NB4 (cell line): ENCODE data around the gene CD244.

Source experiments
- TF ChIP-seq, protein P1 (sequence below): IDR thresholded peaks from 2 replicates; pipeline ENCODE4 v1.6.1; 2011; ENCODE audit warnings: low read depth, low read length
- TF ChIP-seq, protein P2 (sequence below): IDR thresholded peaks from one replicate; pipeline ENCODE4 v1.5.1; 2012; ENCODE audit warnings: low read depth, low read length

DNA sequence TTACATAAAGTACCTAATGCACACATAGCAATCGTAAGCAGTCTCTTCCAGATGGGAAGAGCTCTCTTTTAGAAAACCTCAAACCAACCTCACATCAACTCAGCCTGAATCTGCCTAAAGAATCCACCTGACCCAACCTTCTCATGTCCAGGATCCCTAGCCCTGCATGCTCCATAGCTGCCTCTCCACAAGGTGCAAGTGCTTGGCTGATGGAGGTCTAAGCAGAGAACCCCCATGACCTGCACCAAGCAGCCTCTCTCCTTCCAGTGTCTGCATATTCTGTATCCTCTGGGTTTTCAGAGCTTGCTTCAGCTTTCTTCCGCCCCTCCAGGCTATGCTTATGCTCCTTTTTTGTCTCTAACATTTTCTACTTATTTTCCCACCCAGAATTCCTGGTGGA, 64.2 kb downstream of the CD244 start:
- TF ChIP-seq, protein P1, sequence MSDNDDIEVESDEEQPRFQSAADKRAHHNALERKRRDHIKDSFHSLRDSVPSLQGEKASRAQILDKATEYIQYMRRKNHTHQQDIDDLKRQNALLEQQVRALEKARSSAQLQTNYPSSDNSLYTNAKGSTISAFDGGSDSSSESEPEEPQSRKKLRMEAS, result no peak
- TF ChIP-seq, protein P2, sequence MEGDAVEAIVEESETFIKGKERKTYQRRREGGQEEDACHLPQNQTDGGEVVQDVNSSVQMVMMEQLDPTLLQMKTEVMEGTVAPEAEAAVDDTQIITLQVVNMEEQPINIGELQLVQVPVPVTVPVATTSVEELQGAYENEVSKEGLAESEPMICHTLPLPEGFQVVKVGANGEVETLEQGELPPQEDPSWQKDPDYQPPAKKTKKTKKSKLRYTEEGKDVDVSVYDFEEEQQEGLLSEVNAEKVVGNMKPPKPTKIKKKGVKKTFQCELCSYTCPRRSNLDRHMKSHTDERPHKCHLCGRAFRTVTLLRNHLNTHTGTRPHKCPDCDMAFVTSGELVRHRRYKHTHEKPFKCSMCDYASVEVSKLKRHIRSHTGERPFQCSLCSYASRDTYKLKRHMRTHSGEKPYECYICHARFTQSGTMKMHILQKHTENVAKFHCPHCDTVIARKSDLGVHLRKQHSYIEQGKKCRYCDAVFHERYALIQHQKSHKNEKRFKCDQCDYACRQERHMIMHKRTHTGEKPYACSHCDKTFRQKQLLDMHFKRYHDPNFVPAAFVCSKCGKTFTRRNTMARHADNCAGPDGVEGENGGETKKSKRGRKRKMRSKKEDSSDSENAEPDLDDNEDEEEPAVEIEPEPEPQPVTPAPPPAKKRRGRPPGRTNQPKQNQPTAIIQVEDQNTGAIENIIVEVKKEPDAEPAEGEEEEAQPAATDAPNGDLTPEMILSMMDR, result no peak
